Measurements from ENCODE around the gene SSBP1. TPM values are rescaled to one million over a fixed set of nuclear protein-coding genes. Genes with fewer than 3 reads are reported as not detected.
"Not testable (repeated sequence)": the region's sequence is repeated elsewhere in the genome, so short reads cannot be mapped to it uniquely, and the experiment has no call there.

SSBP1 gene, protein sequence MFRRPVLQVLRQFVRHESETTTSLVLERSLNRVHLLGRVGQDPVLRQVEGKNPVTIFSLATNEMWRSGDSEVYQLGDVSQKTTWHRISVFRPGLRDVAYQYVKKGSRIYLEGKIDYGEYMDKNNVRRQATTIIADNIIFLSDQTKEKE
- 100 to 1,000 TPM in 6 of 9 donors, 10 to 100 TPM in 3; 95.5 to 120 (median 104) TPM for total RNA-seq
- polyA plus RNA-seq, result 100 to 1,000 TPM; 252 to 268 TPM
- long read RNA-seq, donor 1, transcript SSBP1-201 (7 exons, 687 nt), result major isoform, 30 of 39 reads
- long read RNA-seq, donor 1, partial matches to known transcripts, result 3 of 39 reads
- long read RNA-seq, donor 1, other reads (novel, unspliced or antisense), result 5 of 39 reads
- long read RNA-seq, donor 2, transcript SSBP1-201 (7 exons, 687 nt), result major isoform, 33 of 48 reads
- long read RNA-seq, donor 2, partial matches to known transcripts, result 3 of 48 reads
- long read RNA-seq, donor 2, other reads (novel, unspliced or antisense), result 5 of 48 reads
- long read RNA-seq, donor 3, transcript SSBP1-214 (7 exons, 636 nt), result minor isoform, 9 of 63 reads
- long read RNA-seq, donor 3, transcript SSBP1-201 (7 exons, 687 nt), result major isoform, 44 of 63 reads
- long read RNA-seq, donor 3, partial matches to known transcripts, result 2 of 63 reads
- long read RNA-seq, donor 3, other reads (novel, unspliced or antisense), result 4 of 63 reads

DNA sequence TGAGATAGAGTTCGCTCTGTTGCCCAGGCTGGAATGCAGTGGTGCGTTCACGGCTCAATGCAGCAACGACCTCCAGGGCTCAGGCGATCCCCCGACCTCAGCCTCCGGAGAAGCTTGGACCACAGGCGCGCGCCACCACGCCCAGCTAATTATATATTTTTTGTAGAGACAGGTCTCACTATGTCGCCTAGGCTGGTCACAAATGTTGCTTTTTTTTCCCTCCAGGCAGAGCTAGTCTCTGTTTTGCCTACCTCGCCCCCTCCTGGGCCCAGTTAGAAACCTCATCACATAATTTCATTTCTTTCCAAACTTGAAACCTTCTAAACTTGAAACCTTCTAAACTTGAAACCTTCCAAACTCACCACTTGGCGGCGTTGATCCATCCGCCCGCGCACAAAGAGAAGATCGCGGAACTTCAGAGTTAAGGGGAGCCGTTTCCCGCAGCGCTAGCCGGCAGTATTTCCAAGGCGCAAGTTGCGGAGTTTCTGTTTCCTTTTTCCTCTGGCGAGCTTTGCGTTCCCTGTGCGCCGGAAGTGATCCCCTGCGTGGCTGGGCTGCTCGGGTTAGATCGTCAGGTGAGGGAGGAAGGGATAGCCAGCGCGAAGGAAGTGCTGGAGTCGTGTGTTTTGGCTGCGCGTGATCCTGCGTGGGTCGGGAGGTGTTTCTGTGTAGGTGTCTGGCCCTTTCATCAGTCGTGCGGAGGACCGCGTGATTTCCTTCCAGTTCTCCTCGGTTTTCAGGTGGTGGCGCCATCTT is at the start of gene SSBP1:
Gene SSBP1 (plus strand): TSS at position 523 of the 756 bp plus-strand sequence. CDS start 809 bp downstream, outside the sequence.
- Histone ChIP-seq H3K4me3 (peak within 1 kb of the TSS; percentile 63 to 84 (median 72)), H3K4me1 (peaks cover 0 to 31% (median 17%) of the 10 kb centered on the region in 12 donors), H3K36me3 (peaks cover 0 to 39% (median 30%) of the 10 kb centered on the region in 9 donors), H3K27me3 (no peaks in the 10 kb centered on the region), H3K27ac (peak within 1 kb of the TSS in 11 of 12 donors; percentile 70 to 87 (median 82)), H3K9me3 (no peaks in the 10 kb centered on the region)
- ATAC-seq (peak; percentile 94 to 98 (median 96)), DNase-seq (peak; percentile 90 to 92 (median 92))
- 2 to 4% (median 3%) methylated on average over 45 to 46 of the region's 46 CpGs for WGBS, 4 donors
- intact Hi-C loops (cut with DNase I), result loop anchor here in 9 of 10 donors (2.0 to 10.0 kb wide), 7 partner anchors 35 to 186 kb away; partner anchors contain the start of genes AGK (in 1 of the 9) and DENND11 (in 1 of the 9)
- TF ChIP-seq, protein P1, sequence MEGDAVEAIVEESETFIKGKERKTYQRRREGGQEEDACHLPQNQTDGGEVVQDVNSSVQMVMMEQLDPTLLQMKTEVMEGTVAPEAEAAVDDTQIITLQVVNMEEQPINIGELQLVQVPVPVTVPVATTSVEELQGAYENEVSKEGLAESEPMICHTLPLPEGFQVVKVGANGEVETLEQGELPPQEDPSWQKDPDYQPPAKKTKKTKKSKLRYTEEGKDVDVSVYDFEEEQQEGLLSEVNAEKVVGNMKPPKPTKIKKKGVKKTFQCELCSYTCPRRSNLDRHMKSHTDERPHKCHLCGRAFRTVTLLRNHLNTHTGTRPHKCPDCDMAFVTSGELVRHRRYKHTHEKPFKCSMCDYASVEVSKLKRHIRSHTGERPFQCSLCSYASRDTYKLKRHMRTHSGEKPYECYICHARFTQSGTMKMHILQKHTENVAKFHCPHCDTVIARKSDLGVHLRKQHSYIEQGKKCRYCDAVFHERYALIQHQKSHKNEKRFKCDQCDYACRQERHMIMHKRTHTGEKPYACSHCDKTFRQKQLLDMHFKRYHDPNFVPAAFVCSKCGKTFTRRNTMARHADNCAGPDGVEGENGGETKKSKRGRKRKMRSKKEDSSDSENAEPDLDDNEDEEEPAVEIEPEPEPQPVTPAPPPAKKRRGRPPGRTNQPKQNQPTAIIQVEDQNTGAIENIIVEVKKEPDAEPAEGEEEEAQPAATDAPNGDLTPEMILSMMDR (IDR thresholded peaks at IDR 0.05), result peak; percentile 53 to 93 (median 73)
- peak in 1 of 2 donors; percentile 46 for TF ChIP-seq POLR2A (IDR thresholded peaks at IDR 0.05)

DNA sequence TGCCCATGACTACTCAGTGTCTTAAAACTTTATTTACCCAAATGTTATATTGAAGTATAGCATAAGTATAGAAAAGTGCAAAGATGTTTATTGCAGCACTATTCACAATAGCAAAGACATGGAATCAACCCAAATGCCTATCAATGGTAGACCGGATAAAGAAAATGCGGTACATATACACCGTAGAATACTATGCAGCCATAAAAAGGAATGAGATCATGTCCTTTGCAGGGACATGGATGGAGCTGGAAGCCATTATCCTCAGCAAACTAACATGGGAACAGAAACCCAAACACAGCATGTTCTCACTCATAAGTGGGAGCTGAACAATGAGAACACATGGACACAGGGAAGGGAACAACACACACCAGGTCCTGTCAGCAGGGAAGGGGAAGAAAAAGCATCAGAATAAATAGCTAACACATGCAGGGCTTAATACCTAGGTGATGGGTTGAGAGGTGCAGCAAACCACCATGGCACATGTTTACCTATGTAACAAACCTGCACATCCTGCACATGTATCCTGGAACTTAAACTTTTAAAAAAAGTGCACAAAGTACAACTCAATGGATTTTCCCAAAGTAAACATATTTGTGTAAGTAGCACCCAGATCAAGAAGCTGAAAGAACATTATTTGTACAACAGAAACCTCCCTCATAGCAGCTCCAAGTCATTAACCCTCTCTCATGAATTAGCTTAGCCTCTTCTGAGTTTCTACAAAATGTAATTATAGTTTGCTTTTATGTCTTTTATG is 48.9 kb upstream of the SSBP1 start:
- 95 to 97% (median 97%) methylated on average over 3 of the region's 3 CpGs for WGBS, 4 donors
- intact Hi-C loops (cut with DNase I); H3K27ac ChIP-seq; ATAC-seq; H3K9me3 ChIP-seq; H3K27me3 ChIP-seq; H3K4me3 ChIP-seq; DNase-seq: not testable (repeated sequence)
- Histone ChIP-seq H3K4me1 (peaks cover 0 to 27% (median 6%) of the 10 kb centered on the region in 12 donors), H3K36me3 (peaks cover 0 to 21% (median 15%) of the 10 kb centered on the region in 9 donors)

DNA sequence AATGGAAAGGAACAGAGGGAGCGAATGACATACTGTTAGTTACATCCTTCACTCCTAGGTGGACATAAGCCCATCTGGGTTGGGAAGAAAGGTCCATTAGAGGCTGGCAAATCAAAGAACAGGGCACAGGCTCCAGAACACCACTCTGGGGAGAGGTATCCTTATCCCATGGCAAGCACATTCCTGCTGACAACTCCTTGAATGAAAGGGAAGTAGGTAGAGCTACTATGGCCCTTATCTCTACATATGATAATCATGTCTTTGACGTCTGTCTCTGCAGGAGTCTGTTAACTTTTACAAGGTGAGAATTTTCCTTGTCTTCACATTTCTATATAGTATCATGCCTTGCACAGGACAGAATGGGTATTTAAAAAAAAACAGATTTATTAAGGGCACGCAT is 46.6 kb upstream of the SSBP1 start:
- DNase-seq (no peak), ATAC-seq (peak in 1 of 4 donors; percentile 14)
- H3K36me3 ChIP-seq, result peaks cover 0 to 2% (median 0%) of the 10 kb centered on the region in 9 donors
- intact Hi-C loops (cut with DNase I), result no loop called here
- WGBS, 4 donors, result 79 to 84% (median 82%) methylated on average over 3 of the region's 3 CpGs
- H3K27ac ChIP-seq, result no peak overlapping the region
- no peaks in the 10 kb centered on the region for H3K27me3 ChIP-seq
- TF ChIP-seq, protein P1 (IDR thresholded peaks at IDR 0.05), result no peak
- no peak for TF ChIP-seq POLR2A (IDR thresholded peaks at IDR 0.05)
- H3K9me3 ChIP-seq, result no peaks in the 10 kb centered on the region
- peaks cover 0 to 33% (median 7%) of the 10 kb centered on the region in 12 donors for H3K4me1 ChIP-seq
- no peak overlapping the region for H3K4me3 ChIP-seq

DNA sequence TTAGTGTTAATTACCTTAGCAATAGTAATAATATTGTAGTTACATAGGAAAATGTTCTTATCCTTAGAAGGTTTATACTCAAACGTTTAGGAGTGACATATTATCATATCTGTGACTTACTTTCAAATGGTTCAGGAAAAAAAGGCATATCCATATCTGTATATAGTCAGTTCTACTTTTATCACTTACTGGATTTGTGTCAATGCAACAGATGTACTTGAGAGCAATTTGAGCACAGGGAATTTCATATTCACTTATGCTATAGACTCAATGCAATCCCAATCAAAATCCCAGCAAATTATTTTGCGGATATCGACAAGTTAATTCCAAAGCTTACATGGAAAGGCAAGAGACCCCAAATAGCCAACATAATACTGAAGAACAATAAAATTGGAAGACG is 46.2 kb upstream of the SSBP1 start:
- Histone ChIP-seq H3K4me1 (peaks cover 0 to 33% (median 7%) of the 10 kb centered on the region in 12 donors), H3K4me3 (no peak overlapping the region), H3K9me3 (no peaks in the 10 kb centered on the region), H3K27me3 (no peaks in the 10 kb centered on the region), H3K27ac (no peak overlapping the region), H3K36me3 (peaks cover 0 to 2% (median 0%) of the 10 kb centered on the region in 9 donors)
- no peak for TF ChIP-seq POLR2A (IDR thresholded peaks at IDR 0.05)
- TF ChIP-seq, protein P1 (IDR thresholded peaks at IDR 0.05), result no peak
- intact Hi-C loops (cut with DNase I), result no loop called here
- 79 to 86% (median 84%) methylated on average over 4 of the region's 4 CpGs for WGBS, 4 donors
- ATAC-seq (no peak), DNase-seq (no peak)

Data from heart left ventricle (tissue), 16 donors.